Measurements from ENCODE around the gene DOK5.

- no peak for TF ChIP-seq CTCF (IDR thresholded peaks at IDR 0.05)
- TF ChIP-seq POLR2A (IDR thresholded peaks at IDR 0.05): no peak
- TF ChIP-seq EP300 (IDR thresholded peaks at IDR 0.05; ENCODE audit: low read depth): no peak
Observed at GRCh38 chr20:54479138-54479906, 3.9 kb downstream of the DOK5 start.
